Lower leg skin (tissue), 3 donors: Measurements from ENCODE around the gene SSTR5.

Experiments used
- POLR2A ChIP-seq, 2 donors: fragments of 450-650 bp; IDR thresholded peaks; one replicate each; pipeline ENCODE4 v1.6.1; 2016 to 2017; ENCODE audit warnings: antibody characterized with exemption in 2 of 2, mild to moderate bottlenecking in 1 of 2, moderate library complexity in 1 of 2
- TF ChIP-seq, protein P1 (sequence below), 3 donors: fragments of 450-650 bp; IDR thresholded peaks; one replicate each; pipeline ENCODE4 v1.5.1; 2016; ENCODE audit warnings: antibody characterized with exemption in 3 of 3, mild to moderate bottlenecking in 3 of 3, moderate library complexity in 2 of 3

DNA sequence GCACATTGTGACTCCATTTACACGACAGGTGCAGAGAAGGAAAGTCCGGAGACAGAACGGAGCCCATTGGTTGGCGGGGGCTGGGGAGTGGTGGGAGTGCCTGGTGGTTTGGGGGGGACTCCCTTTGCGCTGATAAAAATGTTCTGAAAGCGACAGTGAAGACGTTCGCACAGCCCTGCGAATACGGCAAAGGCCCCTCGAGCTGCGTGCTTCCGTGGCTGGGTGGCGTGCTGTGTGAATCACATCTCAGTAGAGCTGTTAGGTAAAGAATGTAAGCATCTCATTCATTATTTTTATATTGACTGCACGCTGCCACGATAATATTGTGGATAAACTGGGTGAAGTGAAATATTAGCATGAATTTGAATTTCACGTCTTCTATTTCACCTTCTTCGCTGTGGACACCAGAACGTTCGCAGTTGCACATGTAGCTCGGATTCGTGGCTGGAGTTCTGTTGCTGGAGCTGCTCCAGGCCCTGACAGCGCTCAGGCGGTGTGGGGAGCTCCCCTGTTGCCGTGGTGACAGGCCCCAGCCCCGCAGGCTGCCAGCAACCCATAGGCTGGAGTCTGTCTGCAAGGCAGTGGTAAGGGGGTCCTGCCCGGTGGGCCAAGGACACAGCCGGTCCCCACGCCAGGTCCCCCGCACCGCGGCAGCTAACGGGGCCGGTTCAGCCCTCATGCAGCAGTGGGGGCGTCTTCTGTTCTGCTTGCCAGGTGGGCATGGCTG is 46.3 kb upstream of the SSTR5 start:
- TF ChIP-seq, protein P1, sequence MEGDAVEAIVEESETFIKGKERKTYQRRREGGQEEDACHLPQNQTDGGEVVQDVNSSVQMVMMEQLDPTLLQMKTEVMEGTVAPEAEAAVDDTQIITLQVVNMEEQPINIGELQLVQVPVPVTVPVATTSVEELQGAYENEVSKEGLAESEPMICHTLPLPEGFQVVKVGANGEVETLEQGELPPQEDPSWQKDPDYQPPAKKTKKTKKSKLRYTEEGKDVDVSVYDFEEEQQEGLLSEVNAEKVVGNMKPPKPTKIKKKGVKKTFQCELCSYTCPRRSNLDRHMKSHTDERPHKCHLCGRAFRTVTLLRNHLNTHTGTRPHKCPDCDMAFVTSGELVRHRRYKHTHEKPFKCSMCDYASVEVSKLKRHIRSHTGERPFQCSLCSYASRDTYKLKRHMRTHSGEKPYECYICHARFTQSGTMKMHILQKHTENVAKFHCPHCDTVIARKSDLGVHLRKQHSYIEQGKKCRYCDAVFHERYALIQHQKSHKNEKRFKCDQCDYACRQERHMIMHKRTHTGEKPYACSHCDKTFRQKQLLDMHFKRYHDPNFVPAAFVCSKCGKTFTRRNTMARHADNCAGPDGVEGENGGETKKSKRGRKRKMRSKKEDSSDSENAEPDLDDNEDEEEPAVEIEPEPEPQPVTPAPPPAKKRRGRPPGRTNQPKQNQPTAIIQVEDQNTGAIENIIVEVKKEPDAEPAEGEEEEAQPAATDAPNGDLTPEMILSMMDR (IDR thresholded peaks at IDR 0.05) = no peak
- no peak for TF ChIP-seq POLR2A (IDR thresholded peaks at IDR 0.05)
